Activated T-cell treated with anti-CD3 and anti-CD28 coated beads, Interleukin-2, amount 50 U/mL, for 24 hours (primary cell): ENCODE measurements around the gene ADRA2A.

Experiments used
- DNase-seq: peaks from one replicate; pipeline ENCODE4 v3.0.0-alpha.2; 2020
- H3K27ac Mint-ChIP-seq: 2 replicates; pipeline ENCODE4 v1.8.0; 2020; ENCODE audit warnings: mild to moderate bottlenecking, mixed read lengths
- H3K27me3 Mint-ChIP-seq: 2 replicates; pipeline ENCODE4 v1.8.0; 2020; ENCODE audit warnings: mixed read lengths
- H3K36me3 Mint-ChIP-seq: 2 replicates; pipeline ENCODE4 v1.8.0; 2020; ENCODE audit warnings: low read depth, mixed read lengths
- H3K4me1 Mint-ChIP-seq: 2 replicates; pipeline ENCODE4 v1.8.0; 2020; ENCODE audit warnings: low read depth, mixed read lengths
- H3K4me3 Mint-ChIP-seq: 2 replicates; pipeline ENCODE4 v1.8.0; 2020; ENCODE audit warnings: mild to moderate bottlenecking, moderate library complexity, mixed read lengths
- H3K9me3 Mint-ChIP-seq: 2 replicates; pipeline ENCODE4 v1.8.0; 2020; ENCODE audit warnings: mixed read lengths

Gene ADRA2A

GRCh38 chr10:111091833-111092232 is 15.0 kb downstream of the ADRA2A start:
- Mint-ChIP-seq H3K4me3 (no peak overlapping the region), H3K9me3 (no peaks in the 10 kb centered on the region), H3K27me3 (peaks cover 6% of the 10 kb centered on the region), H3K27ac (no peak overlapping the region), H3K4me1 (no peaks in the 10 kb centered on the region), H3K36me3 (no peaks in the 10 kb centered on the region)
- no peak for DNase-seq

GRCh38 chr10:111093741-111094380 is 17.0 kb downstream of the ADRA2A start:
- Mint-ChIP-seq H3K36me3 (no peaks in the 10 kb centered on the region), H3K27me3 (peaks cover 8% of the 10 kb centered on the region), H3K27ac (no peak overlapping the region), H3K9me3 (no peaks in the 10 kb centered on the region), H3K4me1 (no peaks in the 10 kb centered on the region), H3K4me3 (no peak overlapping the region)
- no peak for DNase-seq

- Mint-ChIP-seq H3K27ac (no peak overlapping the region), H3K36me3 (no peaks in the 10 kb centered on the region)
Observed at GRCh38 chr10:111098679-111099437, 22.0 kb downstream of the ADRA2A start.

GRCh38 chr10:111100198-111100597 is 23.4 kb downstream of the ADRA2A start:
- no peak overlapping the region for H3K27ac Mint-ChIP-seq
- no peak for DNase-seq
- H3K9me3 Mint-ChIP-seq: no peaks in the 10 kb centered on the region
- no peak overlapping the region for H3K4me3 Mint-ChIP-seq
- peaks cover 5% of the 10 kb centered on the region for H3K27me3 Mint-ChIP-seq
- H3K36me3 Mint-ChIP-seq: no peaks in the 10 kb centered on the region
- no peaks in the 10 kb centered on the region for H3K4me1 Mint-ChIP-seq

More at GRCh38 chr10:111098679-111099437, 22.0 kb downstream of the ADRA2A start:
- Mint-ChIP-seq H3K27me3 (peaks cover 7% of the 10 kb centered on the region), H3K4me1 (no peaks in the 10 kb centered on the region), H3K9me3 (no peaks in the 10 kb centered on the region), H3K4me3 (no peak overlapping the region)
- DNase-seq: no peak

GRCh38 chr10:111101796-111102195 is 25.0 kb downstream of the ADRA2A start:
- no peak overlapping the region for H3K4me3 Mint-ChIP-seq
- peaks cover 9% of the 10 kb centered on the region for H3K27me3 Mint-ChIP-seq
- DNase-seq: no peak
- H3K27ac Mint-ChIP-seq: no peak overlapping the region
- H3K9me3 Mint-ChIP-seq: no peaks in the 10 kb centered on the region
- H3K36me3 Mint-ChIP-seq: no peaks in the 10 kb centered on the region
- no peaks in the 10 kb centered on the region for H3K4me1 Mint-ChIP-seq

GRCh38 chr10:111102359-111102837 is 25.6 kb downstream of the ADRA2A start:
- Mint-ChIP-seq H3K27me3 (peaks cover 9% of the 10 kb centered on the region), H3K4me1 (no peaks in the 10 kb centered on the region)

GRCh38 chr10:111103196-111103840 is 26.5 kb downstream of the ADRA2A start:
- Mint-ChIP-seq H3K4me3 (no peak overlapping the region), H3K27me3 (peaks cover 9% of the 10 kb centered on the region), H3K4me1 (no peaks in the 10 kb centered on the region), H3K36me3 (no peaks in the 10 kb centered on the region), H3K9me3 (no peaks in the 10 kb centered on the region), H3K27ac (no peak overlapping the region)
- no peak for DNase-seq

More at GRCh38 chr10:111102359-111102837, 25.6 kb downstream of the ADRA2A start:
- Mint-ChIP-seq H3K36me3 (no peaks in the 10 kb centered on the region), H3K9me3 (no peaks in the 10 kb centered on the region), H3K27ac (no peak overlapping the region), H3K4me3 (no peak overlapping the region)
- DNase-seq: no peak

- H3K4me1 Mint-ChIP-seq: no peaks in the 10 kb centered on the region
- no peaks in the 10 kb centered on the region for H3K9me3 Mint-ChIP-seq
- no peak overlapping the region for H3K4me3 Mint-ChIP-seq
- peaks cover 4% of the 10 kb centered on the region for H3K27me3 Mint-ChIP-seq
- DNase-seq: no peak
- H3K27ac Mint-ChIP-seq: no peak overlapping the region
- H3K36me3 Mint-ChIP-seq: no peaks in the 10 kb centered on the region
Observed at GRCh38 chr10:111104811-111105210, 28.0 kb downstream of the ADRA2A start.

- Mint-ChIP-seq H3K27ac (no peak overlapping the region), H3K36me3 (no peaks in the 10 kb centered on the region), H3K4me1 (no peaks in the 10 kb centered on the region), H3K9me3 (no peaks in the 10 kb centered on the region), H3K4me3 (no peak overlapping the region), H3K27me3 (peaks cover 4% of the 10 kb centered on the region)
- no peak for DNase-seq
Observed at GRCh38 chr10:111106081-111106480, 29.3 kb downstream of the ADRA2A start.

GRCh38 chr10:111107023-111107422 is 30.2 kb downstream of the ADRA2A start:
- no peak for DNase-seq
- peaks cover 4% of the 10 kb centered on the region for H3K27me3 Mint-ChIP-seq
- H3K27ac Mint-ChIP-seq: no peak overlapping the region
- H3K4me1 Mint-ChIP-seq: no peaks in the 10 kb centered on the region
- H3K9me3 Mint-ChIP-seq: no peaks in the 10 kb centered on the region
- H3K36me3 Mint-ChIP-seq: no peaks in the 10 kb centered on the region
- no peak overlapping the region for H3K4me3 Mint-ChIP-seq

- H3K27me3 Mint-ChIP-seq: peaks cover 4% of the 10 kb centered on the region
- H3K9me3 Mint-ChIP-seq: no peaks in the 10 kb centered on the region
- no peak for DNase-seq
- H3K4me1 Mint-ChIP-seq: peaks cover 5% of the 10 kb centered on the region
- H3K36me3 Mint-ChIP-seq: no peaks in the 10 kb centered on the region
- no peak overlapping the region for H3K27ac Mint-ChIP-seq
- H3K4me3 Mint-ChIP-seq: no peak overlapping the region
Observed at GRCh38 chr10:111107846-111108245, 31.0 kb downstream of the ADRA2A start.

GRCh38 chr10:111108441-111108840 is 31.6 kb downstream of the ADRA2A start:
- DNase-seq: no peak
- H3K4me3 Mint-ChIP-seq: no peak overlapping the region
- no peaks in the 10 kb centered on the region for H3K9me3 Mint-ChIP-seq
- H3K27me3 Mint-ChIP-seq: peaks cover 4% of the 10 kb centered on the region
- H3K4me1 Mint-ChIP-seq: peaks cover 5% of the 10 kb centered on the region
- no peak overlapping the region for H3K27ac Mint-ChIP-seq
- no peaks in the 10 kb centered on the region for H3K36me3 Mint-ChIP-seq

- H3K4me3 Mint-ChIP-seq: no peak overlapping the region
- DNase-seq: no peak
- no peaks in the 10 kb centered on the region for H3K36me3 Mint-ChIP-seq
- H3K4me1 Mint-ChIP-seq: peaks cover 10% of the 10 kb centered on the region
- no peak overlapping the region for H3K27ac Mint-ChIP-seq
- H3K9me3 Mint-ChIP-seq: no peaks in the 10 kb centered on the region
- H3K27me3 Mint-ChIP-seq: peaks cover 4% of the 10 kb centered on the region
Observed at GRCh38 chr10:111109501-111110242, 32.8 kb downstream of the ADRA2A start.

GRCh38 chr10:111110771-111111170 is 33.9 kb downstream of the ADRA2A start:
- Mint-ChIP-seq H3K27me3 (no peaks in the 10 kb centered on the region), H3K36me3 (no peaks in the 10 kb centered on the region), H3K4me1 (peaks cover 12% of the 10 kb centered on the region), H3K27ac (no peak overlapping the region), H3K4me3 (no peak overlapping the region), H3K9me3 (no peaks in the 10 kb centered on the region)
- DNase-seq: no peak
